ENCODE results near the gene PTEN.

GRCh38 chr10:87827681-87828080, 35.7 kb upstream of the PTEN start:
- no peak for TF ChIP-seq CTCF (IDR thresholded peaks at IDR 0.05; ENCODE audit: borderline replicate concordance, extremely low read depth, low read length, poor library complexity, severe bottlenecking)
- no peak for TF ChIP-seq EZH2 (IDR thresholded peaks at IDR 0.05; ENCODE audit: borderline replicate concordance, low read depth, low read length, severe bottlenecking)
